ENCODE measurements around the gene CCNI.
A peak's percentile ranks its signal among the peaks of the same experiment; 100 is the strongest.
"Not testable (repeated sequence)": the region's sequence is repeated elsewhere in the genome, so short reads cannot be mapped to it uniquely, and the experiment has no call there.

CCNI gene

GRCh38 chr4:77080806-77081205 lies 5.0 kb upstream of the CCNI start:
- DNase-seq, result peak; percentile 58

GRCh38 chr4:77079281-77079680 lies 3.5 kb upstream of the CCNI start:
- no peak for DNase-seq

GRCh38 chr4:77078401-77078800 lies 2.6 kb upstream of the CCNI start:
- no peak for DNase-seq

GRCh38 chr4:77076889-77077635 lies 1.3 kb upstream of the CCNI start:
- no peak for DNase-seq

GRCh38 chr4:77074981-77075855 lies 571 bp downstream of the CCNI start:
- peak; percentile 94 for DNase-seq

- DNase-seq, result no peak
Measured at GRCh38 chr4:77074381-77074831, 1.4 kb downstream of the CCNI start.

GRCh38 chr4:77073981-77074380 lies 1.8 kb downstream of the CCNI start:
- DNase-seq, result no peak

- DNase-seq, result peak; percentile 29
Measured at GRCh38 chr4:77073106-77073809, 2.5 kb downstream of the CCNI start.

GRCh38 chr4:77072195-77072753 lies 3.5 kb downstream of the CCNI start:
- no peak for DNase-seq

GRCh38 chr4:77069514-77069913 lies 6.3 kb downstream of the CCNI start:
- not testable (repeated sequence) for DNase-seq

GRCh38 chr4:77065382-77065781 lies 10.4 kb downstream of the CCNI start:
- DNase-seq, result no peak

- no peak for DNase-seq
Measured at GRCh38 chr4:77062856-77063255, 12.9 kb downstream of the CCNI start.

- peak; percentile 82 for DNase-seq
Measured at GRCh38 chr4:77052352-77052751, 23.4 kb downstream of the CCNI start.

GRCh38 chr4:77050962-77051361 lies 24.8 kb downstream of the CCNI start:
- DNase-seq, result no peak

- DNase-seq, result peak; percentile 65
Measured at GRCh38 chr4:77047037-77047436, 28.8 kb downstream of the CCNI start.

GRCh38 chr4:77045490-77045889 lies 30.3 kb downstream of the CCNI start:
- peak; percentile 38 for DNase-seq

- DNase-seq, result peak; percentile 77
Measured at GRCh38 chr4:77044461-77045150, 31.2 kb downstream of the CCNI start.

- DNase-seq, result no peak
Measured at GRCh38 chr4:77043507-77044136, 32.2 kb downstream of the CCNI start.

- DNase-seq, result no peak
Measured at GRCh38 chr4:77040854-77041725, 34.7 kb downstream of the CCNI start.

GRCh38 chr4:77040270-77040669 lies 35.5 kb downstream of the CCNI start:
- DNase-seq, result no peak

- DNase-seq, result no peak
Measured at GRCh38 chr4:77039796-77040195, 36.0 kb downstream of the CCNI start.
